GM12873 (cell line): Measurements from ENCODE around the gene ANO10.

Source experiments
- TF ChIP-seq, protein P1 (sequence below): IDR thresholded peaks from 2 replicates; pipeline ENCODE4 v1.5.1; 2012; ENCODE audit warnings: low read depth, mild to moderate bottlenecking, moderate library complexity, low read length, control low read depth; ENCODE audit not compliant: insufficient read depth; ENCODE audit errors: missing control alignments

Gene ANO10

DNA sequence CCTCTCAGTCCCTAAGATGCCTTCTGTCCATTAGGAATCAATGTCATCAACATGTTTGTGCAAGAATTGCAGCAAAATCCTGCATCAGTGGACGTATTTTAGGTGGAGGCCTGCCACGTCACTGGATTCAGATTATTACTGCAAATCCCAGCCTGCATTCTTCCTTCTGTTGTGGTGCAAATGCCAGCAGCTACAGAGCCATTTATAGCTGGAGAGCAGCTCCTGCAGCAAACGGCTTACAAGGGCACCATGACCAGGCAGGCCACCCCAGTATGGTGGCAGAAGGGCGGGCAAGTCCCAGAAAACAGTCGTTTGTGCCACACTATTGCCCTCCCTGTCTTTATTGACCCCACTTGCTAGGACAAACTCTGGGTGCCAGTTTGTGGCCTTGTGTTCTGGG is 260.7 kb downstream of the ANO10 start:
- TF ChIP-seq, protein P1, sequence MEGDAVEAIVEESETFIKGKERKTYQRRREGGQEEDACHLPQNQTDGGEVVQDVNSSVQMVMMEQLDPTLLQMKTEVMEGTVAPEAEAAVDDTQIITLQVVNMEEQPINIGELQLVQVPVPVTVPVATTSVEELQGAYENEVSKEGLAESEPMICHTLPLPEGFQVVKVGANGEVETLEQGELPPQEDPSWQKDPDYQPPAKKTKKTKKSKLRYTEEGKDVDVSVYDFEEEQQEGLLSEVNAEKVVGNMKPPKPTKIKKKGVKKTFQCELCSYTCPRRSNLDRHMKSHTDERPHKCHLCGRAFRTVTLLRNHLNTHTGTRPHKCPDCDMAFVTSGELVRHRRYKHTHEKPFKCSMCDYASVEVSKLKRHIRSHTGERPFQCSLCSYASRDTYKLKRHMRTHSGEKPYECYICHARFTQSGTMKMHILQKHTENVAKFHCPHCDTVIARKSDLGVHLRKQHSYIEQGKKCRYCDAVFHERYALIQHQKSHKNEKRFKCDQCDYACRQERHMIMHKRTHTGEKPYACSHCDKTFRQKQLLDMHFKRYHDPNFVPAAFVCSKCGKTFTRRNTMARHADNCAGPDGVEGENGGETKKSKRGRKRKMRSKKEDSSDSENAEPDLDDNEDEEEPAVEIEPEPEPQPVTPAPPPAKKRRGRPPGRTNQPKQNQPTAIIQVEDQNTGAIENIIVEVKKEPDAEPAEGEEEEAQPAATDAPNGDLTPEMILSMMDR: no peak

DNA sequence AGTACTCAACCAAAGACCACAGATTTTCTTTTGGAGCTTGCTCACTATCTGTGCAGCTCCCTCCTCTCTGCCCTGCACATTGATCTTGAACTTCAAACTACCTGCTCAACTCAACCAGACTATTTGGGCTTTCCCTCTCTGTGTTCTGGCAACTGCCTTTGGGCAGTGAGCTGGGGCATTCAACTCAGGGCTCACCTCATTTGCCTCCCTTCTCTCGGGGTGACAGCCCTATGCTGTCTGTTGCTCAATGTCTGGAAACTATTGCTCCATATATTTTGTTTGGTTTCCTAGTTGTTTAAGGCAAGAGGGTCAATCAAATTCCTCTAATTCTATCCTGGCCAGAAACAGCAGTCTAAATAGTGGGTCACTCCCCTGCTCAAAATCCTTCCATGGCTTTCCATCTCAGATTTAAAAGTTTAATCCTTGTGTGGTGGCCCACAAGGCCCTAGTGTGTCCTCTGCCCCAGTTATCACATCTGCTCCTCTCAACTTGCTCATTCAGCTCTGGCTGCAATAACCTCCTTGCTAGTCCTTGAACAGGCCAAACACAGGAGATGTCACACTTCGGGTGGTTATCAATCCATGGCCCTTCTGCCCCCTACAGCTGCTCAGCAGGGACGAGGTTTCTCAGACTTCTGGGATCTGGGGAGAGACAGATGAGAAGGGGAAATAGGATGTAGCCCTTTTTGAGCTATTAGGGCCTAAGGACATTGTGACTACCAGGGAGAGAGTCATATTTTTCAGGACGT is 267.7 kb downstream of the ANO10 start:
- TF ChIP-seq, protein P1: no peak

DNA sequence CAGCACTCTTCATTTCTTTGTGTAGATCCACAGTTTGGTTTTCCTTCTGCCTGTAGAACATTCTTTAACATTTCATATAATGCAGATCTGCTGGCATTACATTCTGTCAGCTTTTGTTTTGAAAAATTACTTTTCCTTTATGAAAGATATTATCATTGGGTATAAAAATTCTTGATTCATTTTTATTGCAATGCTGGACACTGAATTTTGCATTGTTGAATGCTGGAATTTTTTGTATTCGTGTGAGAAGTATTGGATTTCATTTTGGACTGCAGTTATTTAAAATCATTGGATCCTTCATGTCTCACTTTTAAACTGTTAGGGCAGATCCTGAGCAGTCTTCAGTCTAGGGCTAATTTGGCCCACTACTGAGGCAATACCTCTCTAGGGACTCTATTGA is 268.4 kb downstream of the ANO10 start:
- TF ChIP-seq, protein P1: no peak

DNA sequence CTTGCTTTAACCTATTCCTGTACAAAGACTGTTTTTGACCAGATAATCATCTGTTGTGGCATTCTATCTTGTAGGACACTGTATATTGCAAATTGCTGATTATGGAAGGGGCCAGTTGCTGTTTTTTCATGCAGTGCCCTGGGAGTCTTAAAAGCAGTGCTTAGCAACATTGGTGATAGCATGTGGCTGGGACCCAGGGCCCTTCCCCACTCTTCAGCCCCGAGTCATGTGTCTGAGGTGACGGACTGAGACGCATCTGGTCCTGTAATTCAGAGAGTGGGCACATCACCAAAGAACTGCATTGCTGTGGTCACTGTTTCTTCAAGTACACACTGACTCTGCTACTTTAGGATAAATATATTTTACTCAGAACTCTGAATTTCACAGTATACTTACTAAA is 272.1 kb downstream of the ANO10 start:
- TF ChIP-seq, protein P1: no peak

DNA sequence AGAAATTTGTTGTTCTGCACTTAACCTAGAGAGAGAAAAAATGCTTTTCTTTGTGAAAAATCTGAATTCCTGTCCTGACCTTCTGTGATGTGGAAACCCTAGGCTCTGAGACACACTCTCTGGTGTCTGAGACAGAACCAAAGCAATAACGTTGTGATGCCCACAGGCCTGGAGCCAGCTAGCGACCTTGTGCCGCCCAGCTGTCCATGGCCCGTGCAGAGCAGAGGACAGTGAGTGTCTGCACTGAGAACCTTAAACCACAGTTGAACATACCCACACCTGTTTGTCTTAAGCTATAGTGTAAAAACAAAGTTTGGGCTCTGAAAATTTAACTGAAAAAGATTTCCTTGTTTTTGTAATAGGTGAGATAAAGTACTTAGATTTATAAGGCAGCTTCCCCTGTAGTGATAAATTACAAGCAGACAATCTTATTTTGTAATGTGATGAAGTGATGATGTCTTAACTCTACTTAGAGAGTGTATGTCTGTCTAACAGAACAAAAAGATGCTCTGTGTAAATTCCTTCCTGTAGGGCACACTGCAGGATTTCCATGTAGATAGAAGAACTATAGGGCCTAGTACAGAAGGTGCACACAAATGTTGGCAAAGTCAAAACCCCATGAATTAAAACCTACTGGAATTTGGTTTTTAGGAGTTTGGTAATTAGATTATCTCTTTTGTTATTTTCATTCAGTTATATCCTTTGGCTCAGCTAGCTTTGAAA is 272.8 kb downstream of the ANO10 start:
- TF ChIP-seq, protein P1: no peak

DNA sequence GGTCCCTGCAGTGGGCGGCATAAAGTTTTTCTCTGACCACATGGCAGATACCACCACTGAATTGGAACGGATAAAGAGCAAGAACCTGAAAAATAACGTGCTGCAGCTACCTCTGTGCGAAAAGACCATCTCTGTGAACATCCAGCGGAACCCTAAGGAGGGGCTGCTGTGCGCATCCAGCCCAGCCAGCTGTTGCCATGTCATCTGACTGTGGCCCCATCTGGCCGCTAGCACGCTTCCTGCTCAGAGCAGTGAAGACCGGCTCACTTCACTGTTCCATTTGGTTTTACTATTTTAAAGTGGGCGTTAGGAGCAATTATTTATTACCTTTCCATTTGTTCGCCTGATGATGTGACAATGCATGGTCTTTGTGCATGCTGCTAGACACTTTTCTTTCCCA is 273.5 kb downstream of the ANO10 start:
- TF ChIP-seq, protein P1: no peak

DNA sequence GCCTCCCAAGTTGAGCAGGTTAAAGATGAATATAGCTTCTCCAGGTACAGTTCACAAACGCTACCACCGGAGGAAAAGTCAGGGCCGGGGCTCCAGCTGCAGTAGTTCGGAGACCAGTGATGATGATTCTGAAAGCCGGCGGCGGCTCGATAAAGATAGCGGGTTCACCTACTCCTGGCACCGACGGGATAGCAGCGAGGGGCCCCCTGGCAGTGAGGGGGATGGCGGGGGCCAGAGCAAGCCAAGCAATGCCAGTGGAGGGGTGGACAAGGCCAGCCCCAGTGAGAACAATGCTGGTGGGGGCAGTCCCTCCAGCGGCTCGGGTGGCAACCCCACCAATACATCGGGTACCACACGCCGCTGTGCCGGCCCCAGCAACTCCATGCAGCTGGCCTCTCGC is 274.0 kb downstream of the ANO10 start:
- TF ChIP-seq, protein P1: no peak
